Cardiac fibroblast (primary cell): ENCODE measurements around the gene WDR88.
A peak's percentile ranks its signal among the peaks of the same experiment; 100 is the strongest.

Source experiments
- DNase-seq, 2 donors: peaks; one replicate each; pipeline versions ENCODE4 v3.0.0 to v3.0.0-alpha.2; 2010; ENCODE audit warnings: low read depth in 2 of 2
- H3K4me3 ChIP-seq, 2 donors: replicated peaks in 1 of 2; 1 replicate in 1 of 2; 2 replicates in 1 of 2; pipeline ENCODE4 v1.5.1; 2011; ENCODE audit warnings: low read depth in 2 of 2, low read length in 2 of 2, mild to moderate bottlenecking in 2 of 2, moderate library complexity in 1 of 2
- CTCF ChIP-seq: IDR thresholded peaks from one replicate; pipeline ENCODE4 v1.5.1; 2011; ENCODE audit warnings: low read depth, mild to moderate bottlenecking, low read length, inconsistent platforms

Gene WDR88

GRCh38 chr19:33110137-33110910 is 21.6 kb upstream of the WDR88 start:
- peak; percentile 48 to 87 for DNase-seq
- no peak for TF ChIP-seq CTCF
- no peak overlapping the region for H3K4me3 ChIP-seq

- DNase-seq, result no peak
- no peak for TF ChIP-seq CTCF
- no peak overlapping the region for H3K4me3 ChIP-seq
Measured at GRCh38 chr19:33111587-33111986, 20.3 kb upstream of the WDR88 start.

- DNase-seq, result no peak
- no peak overlapping the region for H3K4me3 ChIP-seq
Measured at GRCh38 chr19:33114312-33114711, 17.6 kb upstream of the WDR88 start.

DNA sequence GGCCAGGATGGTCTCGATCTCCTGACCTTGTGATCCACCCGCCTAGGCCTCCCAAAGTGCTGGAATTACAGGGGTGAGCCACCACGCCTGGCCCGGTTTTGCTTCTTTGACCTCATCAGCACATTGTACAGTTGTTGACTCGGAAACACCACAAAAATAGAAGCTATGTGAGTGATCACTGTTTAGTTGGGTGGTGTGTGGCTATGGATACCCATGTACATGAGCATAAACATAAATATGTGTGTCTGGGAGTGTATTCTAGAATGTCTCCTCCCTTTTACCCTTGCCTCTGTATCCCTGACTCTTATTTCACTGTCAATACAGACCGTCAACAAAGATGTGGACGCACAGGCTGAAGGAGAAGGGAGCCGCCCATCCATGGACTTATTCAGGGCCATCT is 14.4 kb upstream of the WDR88 start:
- DNase-seq, result no peak
- H3K4me3 ChIP-seq, result no peak overlapping the region
- TF ChIP-seq CTCF, result no peak

More at GRCh38 chr19:33114312-33114711, 17.6 kb upstream of the WDR88 start:
- TF ChIP-seq CTCF, result no peak

DNA sequence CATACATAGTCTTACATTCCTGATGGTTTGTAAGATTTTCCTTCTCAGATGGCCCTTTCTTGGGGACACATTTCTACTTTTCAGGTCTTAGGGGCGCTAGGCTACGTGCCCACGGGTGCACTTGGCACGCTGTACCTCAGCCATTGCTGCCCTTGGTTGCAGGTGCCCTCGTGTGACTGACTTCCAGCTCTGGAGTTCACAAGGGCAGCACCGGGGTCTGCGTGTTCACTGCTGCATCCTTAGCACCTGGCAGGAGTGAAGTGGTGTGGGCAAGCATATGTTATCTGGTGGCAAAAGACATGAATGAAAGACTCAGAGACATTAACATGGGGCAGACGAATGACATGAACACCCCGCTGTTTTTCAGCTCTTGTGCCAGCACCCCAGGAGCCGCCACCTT is 13.3 kb upstream of the WDR88 start:
- DNase-seq, result no peak
- TF ChIP-seq CTCF, result no peak
- no peak overlapping the region for H3K4me3 ChIP-seq

DNA sequence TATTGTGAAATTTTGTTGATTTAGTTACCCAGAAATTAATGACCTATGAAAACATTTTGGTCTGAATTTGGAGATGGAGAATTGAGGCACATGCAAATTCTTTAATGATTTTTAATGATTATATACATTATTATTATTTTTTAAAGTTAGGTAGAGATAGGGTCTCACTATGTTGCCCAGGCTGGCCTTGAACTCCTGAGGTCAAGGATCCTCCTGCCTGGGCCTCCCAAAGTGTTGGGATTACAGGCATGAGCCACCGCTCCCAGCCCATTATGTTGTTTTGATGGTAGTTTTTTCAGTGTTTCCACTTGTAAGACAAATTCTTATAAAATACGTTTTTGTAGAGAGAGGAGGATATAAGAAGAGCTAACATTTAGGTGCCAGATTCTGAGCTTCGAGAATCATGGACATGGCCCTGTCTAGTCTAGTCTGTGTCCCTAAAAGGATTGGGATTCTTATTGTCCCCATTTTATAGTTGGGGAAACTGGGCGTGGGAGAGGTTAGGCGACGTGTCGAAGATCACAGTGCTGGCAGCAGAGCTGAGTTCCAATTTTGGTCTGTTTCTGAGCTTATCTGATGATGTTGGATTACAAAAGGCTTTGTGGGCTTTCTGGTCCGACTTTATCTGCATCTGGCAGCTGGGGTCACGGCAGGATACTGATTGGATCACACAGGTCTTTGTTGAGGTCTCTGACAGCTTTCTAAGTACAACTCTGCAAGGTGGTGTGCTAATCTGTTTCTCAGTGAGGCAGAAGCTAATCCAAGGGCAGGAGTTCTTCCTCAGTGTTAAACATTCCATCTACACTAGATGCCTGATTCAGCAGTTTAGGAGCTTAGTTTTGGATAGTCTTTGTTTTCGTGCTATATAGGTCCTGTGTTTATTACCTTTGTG is 7.5 kb upstream of the WDR88 start:
- TF ChIP-seq CTCF, result no peak
- no peak for DNase-seq
- no peak overlapping the region for H3K4me3 ChIP-seq
